ENCODE results near the gene PLPP7. TPM values are rescaled to one million over a fixed set of nuclear protein-coding genes. Genes with fewer than 3 reads are reported as not detected.

The PLPP7 gene
- total RNA-seq, 1 donor from 2014 or later = 0.20 TPM

GRCh38 chr9:131277910-131278701 lies 11.4 kb upstream of the PLPP7 start:
- Mint-ChIP-seq H3K27me3 (ENCODE audit: low read depth, unreplicated experiment) (peaks cover 57% of the 10 kb centered on the region), H3K9me3 (ENCODE audit: unreplicated experiment) (no peaks in the 10 kb centered on the region), H3K4me3 (ENCODE audit: unreplicated experiment) (peak overlapping the region; percentile 79), H3K36me3 (ENCODE audit: low read depth, unreplicated experiment) (peaks cover 4% of the 10 kb centered on the region), H3K27ac (ENCODE audit: unreplicated experiment) (no peak overlapping the region), H3K4me1 (ENCODE audit: low read depth, unreplicated experiment) (peaks cover 2% of the 10 kb centered on the region)
- Histone ChIP-seq H3K79me2 (ENCODE audit: insufficient read depth, low read length) (no peaks in the 10 kb centered on the region), H2AFZ (ENCODE audit: low read depth, low read length) (no peak overlapping the region), H3K9me3 (ENCODE audit: insufficient read depth, low read depth, low read length) (no peaks in the 10 kb centered on the region), H3K4me1 (ENCODE audit: insufficient read depth, low read length) (no peaks in the 10 kb centered on the region), H3K36me3 (ENCODE audit: insufficient read depth, low read length) (no peaks in the 10 kb centered on the region), H3K27me3 (ENCODE audit: insufficient read depth, low read length) (peaks cover 34% of the 10 kb centered on the region), H3K4me3 (ENCODE audit: insufficient read depth, low read depth, low read length) (peak overlapping the region; percentile 39), H3K27ac (ENCODE audit: low read depth, low read length) (no peak overlapping the region), H3K9ac (ENCODE audit: low read length) (no peak overlapping the region), H4K20me1 (ENCODE audit: insufficient read depth, low read length) (peaks cover 5% of the 10 kb centered on the region), H3K4me2 (ENCODE audit: low read length) (peak overlapping the region; percentile 77)
- FAIRE-seq = no peak
- DNase-seq (ENCODE audit: low read depth) = peak; percentile 68
- TF ChIP-seq CTCF (IDR thresholded peaks at IDR 0.05; ENCODE audit: insufficient read depth, low read depth, low read length) = no peak

- H3K79me2 ChIP-seq (ENCODE audit: insufficient read depth, low read length) = no peaks in the 10 kb centered on the region
- H3K9me3 ChIP-seq (ENCODE audit: insufficient read depth, low read depth, low read length) = no peaks in the 10 kb centered on the region
- peak overlapping the region; percentile 77 for H3K4me2 ChIP-seq (ENCODE audit: low read length)
- no peaks in the 10 kb centered on the region for H3K36me3 ChIP-seq (ENCODE audit: insufficient read depth, low read length)
- no peak overlapping the region for H3K27ac ChIP-seq (ENCODE audit: low read depth, low read length)
- H3K4me1 ChIP-seq (ENCODE audit: insufficient read depth, low read length) = no peaks in the 10 kb centered on the region
- no peak for FAIRE-seq
- H3K4me3 Mint-ChIP-seq (ENCODE audit: unreplicated experiment) = peak overlapping the region; percentile 45
- peaks cover 34% of the 10 kb centered on the region for H3K27me3 ChIP-seq (ENCODE audit: insufficient read depth, low read length)
- H3K27ac Mint-ChIP-seq (ENCODE audit: unreplicated experiment) = no peak overlapping the region
- no peak overlapping the region for H3K4me3 ChIP-seq (ENCODE audit: insufficient read depth, low read depth, low read length)
- H4K20me1 ChIP-seq (ENCODE audit: insufficient read depth, low read length) = peaks cover 5% of the 10 kb centered on the region
- H3K27me3 Mint-ChIP-seq (ENCODE audit: low read depth, unreplicated experiment) = peaks cover 55% of the 10 kb centered on the region
- no peak for DNase-seq (ENCODE audit: low read depth)
- H3K9ac ChIP-seq (ENCODE audit: low read length) = no peak overlapping the region
- no peaks in the 10 kb centered on the region for H3K9me3 Mint-ChIP-seq (ENCODE audit: unreplicated experiment)
- peaks cover 2% of the 10 kb centered on the region for H3K4me1 Mint-ChIP-seq (ENCODE audit: low read depth, unreplicated experiment)
- H2AFZ ChIP-seq (ENCODE audit: low read depth, low read length) = no peak overlapping the region
- H3K36me3 Mint-ChIP-seq (ENCODE audit: low read depth, unreplicated experiment) = peaks cover 4% of the 10 kb centered on the region
- TF ChIP-seq CTCF (IDR thresholded peaks at IDR 0.05; ENCODE audit: insufficient read depth, low read depth, low read length) = no peak
- no peak for TF ChIP-seq EZH2 (IDR thresholded peaks at IDR 0.05; ENCODE audit: insufficient read depth, low read length)
Observed at GRCh38 chr9:131278702-131279111, 10.8 kb upstream of the PLPP7 start.

All from astrocyte (in vitro differentiated cells and primary cell).